ENCODE measurements around the gene EPHB4.

EPHB4 gene

GRCh38 chr7:100854146-100854895 lies 27.0 kb upstream of the EPHB4 start:
- DNase-seq (ENCODE audit: low read depth) = no peak

GRCh38 chr7:100852048-100852872 lies 24.9 kb upstream of the EPHB4 start, which contains the start of gene SLC12A9:
Gene SLC12A9 (plus strand): TSS chr7:100852713. CDS start chr7:100854198, 1,485 bp downstream.
- peak; percentile 57 for DNase-seq (ENCODE audit: low read depth)

- no peak for DNase-seq (ENCODE audit: low read depth)
These were observed 20.0 kb upstream of the EPHB4 start for GRCh38 chr7:100847360-100847759.

GRCh38 chr7:100840470-100841100 lies 13.3 kb upstream of the EPHB4 start:
- no peak for DNase-seq (ENCODE audit: low read depth)

GRCh38 chr7:100839361-100839760 lies 12.0 kb upstream of the EPHB4 start:
- DNase-seq (ENCODE audit: low read depth) = no peak

GRCh38 chr7:100837099-100837836 lies 9.9 kb upstream of the EPHB4 start:
- DNase-seq (ENCODE audit: low read depth) = peak; percentile 67

GRCh38 chr7:100836812-100837098 lies 9.4 kb upstream of the EPHB4 start:
- no peak for DNase-seq (ENCODE audit: low read depth)

- no peak for DNase-seq (ENCODE audit: low read depth)
These were observed 8.8 kb upstream of the EPHB4 start for GRCh38 chr7:100835903-100836811.

GRCh38 chr7:100832281-100832633 lies 4.9 kb upstream of the EPHB4 start:
- DNase-seq (ENCODE audit: low read depth) = no peak

- DNase-seq (ENCODE audit: low read depth) = no peak
These were observed 3.1 kb upstream of the EPHB4 start for GRCh38 chr7:100830396-100830795.

- DNase-seq (ENCODE audit: low read depth) = no peak
These were observed 1.9 kb upstream of the EPHB4 start for GRCh38 chr7:100829150-100829716.

GRCh38 chr7:100826514-100827329 lies 601 bp downstream of the EPHB4 start:
- DNase-seq (ENCODE audit: low read depth) = no peak

- no peak for DNase-seq (ENCODE audit: low read depth)
These were observed 1.4 kb downstream of the EPHB4 start for GRCh38 chr7:100825751-100826513.

GRCh38 chr7:100825215-100825671 lies 2.1 kb downstream of the EPHB4 start:
- no peak for DNase-seq (ENCODE audit: low read depth)

- no peak for DNase-seq (ENCODE audit: low read depth)
These were observed 2.7 kb downstream of the EPHB4 start for GRCh38 chr7:100824499-100825214.

GRCh38 chr7:100823534-100823933 lies 3.8 kb downstream of the EPHB4 start:
- DNase-seq (ENCODE audit: low read depth) = no peak

- DNase-seq (ENCODE audit: low read depth) = no peak
These were observed 4.2 kb downstream of the EPHB4 start for GRCh38 chr7:100823140-100823525.
